Neural cell (in vitro differentiated cells): ENCODE data around the gene RADIL. TPM values are rescaled to one million over a fixed set of nuclear protein-coding genes. Genes with fewer than 3 reads are reported as not detected.

Source experiments
- H2AFZ ChIP-seq: fragments of 200-600, 300-800 bp; sonication (generic), shearing (Covaris generic); 2 replicates; pipeline ENCODE4 v1.6.0; 2014; ENCODE audit warnings: low read depth, mild to moderate bottlenecking, antibody characterized with exemption, low read length, moderate library complexity
- H3F3A ChIP-seq: fragments of 200-600 bp; shearing (Covaris generic); 2 replicates; pipeline ENCODE4 v1.6.1; 2016; ENCODE audit warnings: mild to moderate bottlenecking, moderate library complexity, mixed read lengths, antibody characterized with exemption, low read length; ENCODE audit not compliant: insufficient read depth, poor library complexity, severe bottlenecking
- H3K27ac ChIP-seq: fragments of 200-600, 300-800 bp; sonication (generic), shearing (Covaris generic); 2 replicates; pipeline ENCODE4 v1.5.1; 2014; ENCODE audit warnings: mild to moderate bottlenecking, low read length, moderate library complexity
- H3K27me3 ChIP-seq: fragments of 300-800, 200-600 bp; sonication (generic), shearing (Covaris generic); 2 replicates; pipeline ENCODE4 v1.6.0; 2014; ENCODE audit warnings: mild to moderate bottlenecking, low read depth, low read length, moderate library complexity; ENCODE audit not compliant: insufficient read depth
- H3K36me3 ChIP-seq: fragments of 300-800, 200-600 bp; sonication (generic), shearing (Covaris generic); 2 replicates; pipeline ENCODE4 v1.5.1; 2014; ENCODE audit warnings: mild to moderate bottlenecking, antibody characterized with exemption, low read length, moderate library complexity; ENCODE audit not compliant: insufficient read depth
- H3K4me2 ChIP-seq: fragments of 300-800, 200-600 bp; sonication (generic), shearing (Covaris generic); 2 replicates; pipeline ENCODE4 v1.6.0; 2014; ENCODE audit warnings: mild to moderate bottlenecking, low read length
- H3K4me3 ChIP-seq: fragments of 300-800, 200-600 bp; sonication (generic), shearing (Covaris generic); 2 replicates; pipeline ENCODE4 v1.5.1; 2014; ENCODE audit warnings: mild to moderate bottlenecking, low read length, moderate library complexity
- H3K79me2 ChIP-seq: fragments of 200-600 bp; shearing (Covaris generic); replicated peaks from 2 replicates; pipeline ENCODE4 v1.6.0; 2014; ENCODE audit warnings: mild to moderate bottlenecking, low read length, moderate library complexity; ENCODE audit not compliant: insufficient read depth
- H3K9ac ChIP-seq: fragments of 300-800, 200-600 bp; sonication (generic), shearing (Covaris generic); 2 replicates; pipeline ENCODE4 v1.6.1; 2016; ENCODE audit warnings: mild to moderate bottlenecking, low read length, mixed read lengths
- H3K9me2 ChIP-seq: fragments of 200-600 bp; shearing (Covaris generic); 2 replicates; pipeline ENCODE4 v1.6.1; 2016; ENCODE audit warnings: mild to moderate bottlenecking, low read length, mixed read lengths; ENCODE audit not compliant: insufficient read depth
- H3K9me3 ChIP-seq: fragments of 200-600, 300-800 bp; sonication (generic), shearing (Covaris generic); 2 replicates; pipeline ENCODE4 v1.6.1; 2016; ENCODE audit warnings: mild to moderate bottlenecking, mixed run types, low read length, moderate library complexity, mixed read lengths
- H4K20me1 ChIP-seq: fragments of 200-600 bp; shearing (Covaris generic); 2 replicates; pipeline ENCODE4 v1.6.1; 2016; ENCODE audit warnings: mild to moderate bottlenecking, mixed run types; ENCODE audit not compliant: insufficient read depth
- CTCF ChIP-seq: fragments of 450-650 bp; IDR thresholded peaks from 2 replicates; pipeline ENCODE4 v1.5.1; 2014; ENCODE audit warnings: antibody characterized with exemption, mild to moderate bottlenecking, moderate library complexity; ENCODE audit not compliant: poor library complexity, severe bottlenecking
- EP300 ChIP-seq: fragments of 450-650 bp; conservative IDR thresholded peaks from 2 replicates; pipeline ENCODE4 v1.6.1; 2014; ENCODE audit warnings: antibody characterized with exemption, mild to moderate bottlenecking, moderate library complexity; ENCODE audit not compliant: poor library complexity, severe bottlenecking
- EZH2 ChIP-seq: fragments of 200-600, 300-800 bp; shearing (Covaris generic), sonication (generic); IDR thresholded peaks from 2 replicates; pipeline ENCODE4 v1.6.1; 2014; ENCODE audit warnings: antibody characterized with exemption, low read length, borderline replicate concordance, mild to moderate bottlenecking; ENCODE audit not compliant: insufficient read depth, poor library complexity, severe bottlenecking
- MXI1 ChIP-seq: fragments of 450-650 bp; conservative IDR thresholded peaks from 2 replicates; pipeline ENCODE4 v1.6.1; 2014; ENCODE audit warnings: antibody characterized with exemption, mild to moderate bottlenecking; ENCODE audit not compliant: poor library complexity, severe bottlenecking
- POLR2AphosphoS5 ChIP-seq: IDR thresholded peaks from 2 replicates; pipeline ENCODE4 v1.6.1; 2012
- RAD21 ChIP-seq: fragments of 450-650 bp; conservative IDR thresholded peaks from 2 replicates; pipeline ENCODE4 v1.6.1; 2014; ENCODE audit warnings: antibody characterized with exemption, mild to moderate bottlenecking, moderate library complexity
- REST ChIP-seq: IDR thresholded peaks from 2 replicates; pipeline ENCODE4 v1.6.1; 2012; ENCODE audit warnings: borderline replicate concordance
- SMC3 ChIP-seq: fragments of 450-650 bp; conservative IDR thresholded peaks from 2 replicates; pipeline ENCODE4 v1.6.1; 2014; ENCODE audit warnings: antibody characterized with exemption, mild to moderate bottlenecking, moderate library complexity; ENCODE audit not compliant: poor library complexity
- TAF1 ChIP-seq: IDR thresholded peaks from 2 replicates; pipeline ENCODE4 v1.6.1; 2012; ENCODE audit warnings: low read depth
- polyA plus RNA-seq: library from polyadenylated mRNA; depleted of rRNA; stranded (reverse); fragments of >200 nt; gene quantifications from 2 replicates; pipeline ENCODE4 v1.2.3, GENCODE V29; 2014

Gene RADIL
- polyA plus RNA-seq, 1 donor from 2014 or later: 4.1 TPM

DNA sequence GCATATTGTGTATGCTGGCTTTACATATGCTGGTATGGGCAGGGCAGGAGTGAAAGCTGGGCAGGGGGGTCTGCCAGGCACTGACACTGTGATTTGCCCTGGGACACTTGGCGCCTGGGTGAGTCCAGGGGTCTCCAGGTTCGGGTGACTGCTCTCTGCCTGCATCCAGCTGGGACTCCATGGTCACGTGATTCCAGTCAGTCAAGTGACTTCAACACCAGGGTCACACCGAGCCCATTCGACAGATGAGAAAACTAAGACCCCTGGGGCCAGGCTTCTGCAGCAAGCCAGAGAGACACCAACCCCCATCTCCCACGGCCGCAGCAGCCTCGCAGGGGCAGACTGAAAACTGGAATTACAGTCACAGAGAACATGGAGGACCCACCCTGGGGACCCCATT lies 45.5 kb upstream of the RADIL start:
- no peaks in the 10 kb centered on the region for H3K9me2 ChIP-seq
- no peaks in the 10 kb centered on the region for H4K20me1 ChIP-seq
- no peaks in the 10 kb centered on the region for H3K79me2 ChIP-seq
- H3K27ac ChIP-seq: no peak overlapping the region
- H3K36me3 ChIP-seq: no peaks in the 10 kb centered on the region
- TF ChIP-seq EZH2 (no peak), SMC3 (no peak), POLR2AphosphoS5 (no peak), MXI1 (no peak), CTCF (no peak), TAF1 (no peak), RAD21 (no peak)
- H2AFZ ChIP-seq: no peak overlapping the region
- no peaks in the 10 kb centered on the region for H3K27me3 ChIP-seq
- no peak overlapping the region for H3K4me3 ChIP-seq
- no peak overlapping the region for H3K9ac ChIP-seq
- no peak overlapping the region for H3K4me2 ChIP-seq
- no peaks in the 10 kb centered on the region for H3K9me3 ChIP-seq
- H3F3A ChIP-seq: no peaks in the 10 kb centered on the region

DNA sequence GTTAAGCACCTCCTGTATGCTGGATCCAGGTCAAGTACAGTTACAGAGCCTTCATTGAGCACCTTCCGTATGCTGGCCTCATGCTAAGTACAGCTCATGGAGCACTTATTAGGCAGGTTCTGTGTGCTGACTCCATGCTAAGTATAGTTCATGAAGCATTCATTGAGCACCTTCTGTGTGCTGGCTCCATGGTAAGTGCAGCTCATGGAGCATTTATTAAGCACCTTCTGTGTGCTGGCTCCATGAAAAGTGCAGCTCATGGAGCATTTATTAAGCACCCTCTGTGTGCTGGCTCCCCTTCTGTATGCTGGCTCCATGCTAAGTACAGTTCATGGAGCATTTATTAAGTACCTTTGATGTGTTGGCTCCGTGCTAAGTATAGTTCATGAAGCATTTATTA lies 44.9 kb upstream of the RADIL start:
- Histone ChIP-seq H3K4me3 (no peak overlapping the region), H2AFZ (no peak overlapping the region), H3K9me3 (no peaks in the 10 kb centered on the region), H3K9ac (no peak overlapping the region), H3K4me2 (no peak overlapping the region), H3F3A (no peaks in the 10 kb centered on the region), H3K9me2 (no peaks in the 10 kb centered on the region), H3K27ac (no peak overlapping the region), H3K79me2 (no peaks in the 10 kb centered on the region), H3K27me3 (no peaks in the 10 kb centered on the region), H4K20me1 (no peaks in the 10 kb centered on the region), H3K36me3 (no peaks in the 10 kb centered on the region)
- TF ChIP-seq RAD21 (no peak), TAF1 (no peak), SMC3 (no peak), EZH2 (no peak), CTCF (no peak), REST (no peak), POLR2AphosphoS5 (no peak), EP300 (no peak), MXI1 (no peak)
